Colonic mucosa (tissue), 4 donors: ENCODE measurements around the gene FAHD2A. TPM values are rescaled to one million over a fixed set of nuclear protein-coding genes. Genes with fewer than 3 reads are reported as not detected.
"Not testable (repeated sequence)": the region's sequence is repeated elsewhere in the genome, so short reads cannot be mapped to it uniquely, and the experiment has no call there.

ENCODE experiments used
- DNase-seq: peaks from one replicate; pipeline ENCODE4 v3.0.0-alpha.2; 2020
- H3K27ac ChIP-seq: fragments of 200-600 bp; one replicate; pipeline ENCODE4 v1.8.0; 2021
- H3K27me3 ChIP-seq: fragments of 200-600 bp; one replicate; pipeline ENCODE4 v1.8.0; 2021
- H3K36me3 ChIP-seq: fragments of 200-600 bp; one replicate; pipeline ENCODE4 v1.8.0; 2021
- H3K4me1 ChIP-seq: fragments of 200-600 bp; one replicate; pipeline ENCODE4 v1.8.0; 2021; ENCODE audit warnings: mild to moderate bottlenecking
- H3K4me3 ChIP-seq: fragments of 200-600 bp; one replicate; pipeline ENCODE4 v1.8.0; 2021
- H3K9ac ChIP-seq, 2 donors: one replicate each; pipeline ENCODE4 v1.7.0; 2013; ENCODE audit warnings: control low read depth in 2 of 2, low read depth in 2 of 2, low read length in 2 of 2
- H3K9me3 ChIP-seq: fragments of 200-600 bp; one replicate; pipeline ENCODE4 v1.8.0; 2021
- CTCF ChIP-seq: fragments of 200-600 bp; IDR thresholded peaks from one replicate; pipeline ENCODE4 v1.8.0; 2022; ENCODE audit warnings: antibody characterized with exemption, mild to moderate bottlenecking
- intact Hi-C: fragments of 100-400 bp; cut with DNase I; formaldehyde crosslinking; loops from one replicate; pipeline ENCODE4 v1.14.1; 2022
- total RNA-seq, 2 donors: library from RNA; stranded (reverse); fragmentation: NEBNext Ultra II Directional in 1 of 2; extraction: Animal tissue kit (Norgen Biotek cat#: 25700) in 1 of 2; gene quantifications; one replicate each; pipeline ENCODE4 v1.2.1, GENCODE V29; 2021
- donor health status: healthy.
- donor health status: DM: no; HTN: no; CAD: no.
- donor health status: DM: no; HTN: no; CAD: no.

FAHD2A gene
- total RNA-seq, 2 donors from 2014 or later, result 21.0 to 28.9 TPM

- TF ChIP-seq CTCF, result no peak
- Histone ChIP-seq H3K9me3 (no peaks in the 10 kb centered on the region), H3K9ac (no peak overlapping the region), H3K4me3 (no peak overlapping the region), H3K36me3 (no peaks in the 10 kb centered on the region), H3K27ac (no peak overlapping the region), H3K4me1 (no peaks in the 10 kb centered on the region), H3K27me3 (no peaks in the 10 kb centered on the region)
- intact Hi-C loops, result no loop called here
- DNase-seq, result no peak
Observed at GRCh38 chr2:95399061-95399460, 3.4 kb upstream of the FAHD2A start.

DNA sequence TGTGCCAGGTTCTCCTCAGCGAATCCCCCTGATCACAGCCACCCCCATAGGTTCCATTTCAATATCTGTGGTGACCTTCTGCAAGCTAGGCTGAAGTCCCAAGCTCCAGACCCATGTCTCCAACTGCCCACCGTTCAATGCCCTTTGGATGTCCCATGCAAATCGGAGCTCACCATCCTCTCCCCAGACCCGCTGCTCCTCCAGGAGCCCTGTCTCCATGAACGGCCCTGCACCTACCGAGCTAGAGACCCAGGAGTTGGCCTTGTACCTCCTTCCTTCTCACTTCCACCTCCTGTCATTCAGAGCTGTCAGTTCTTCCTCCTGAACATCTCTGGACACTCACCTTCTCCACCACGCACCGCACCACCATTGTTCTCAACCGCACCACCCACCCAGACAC, 1.0 kb upstream of the FAHD2A start:
- no peak for DNase-seq
- H3K27ac ChIP-seq, result no peak overlapping the region
- no peaks in the 10 kb centered on the region for H3K36me3 ChIP-seq
- peak overlapping the region; percentile 81 to 89 for H3K9ac ChIP-seq
- intact Hi-C loops, result no loop called here
- H3K27me3 ChIP-seq, result no peaks in the 10 kb centered on the region
- H3K4me1 ChIP-seq, result no peaks in the 10 kb centered on the region
- peak overlapping the region; percentile 84 for H3K4me3 ChIP-seq
- no peaks in the 10 kb centered on the region for H3K9me3 ChIP-seq
- TF ChIP-seq CTCF, result no peak

DNA sequence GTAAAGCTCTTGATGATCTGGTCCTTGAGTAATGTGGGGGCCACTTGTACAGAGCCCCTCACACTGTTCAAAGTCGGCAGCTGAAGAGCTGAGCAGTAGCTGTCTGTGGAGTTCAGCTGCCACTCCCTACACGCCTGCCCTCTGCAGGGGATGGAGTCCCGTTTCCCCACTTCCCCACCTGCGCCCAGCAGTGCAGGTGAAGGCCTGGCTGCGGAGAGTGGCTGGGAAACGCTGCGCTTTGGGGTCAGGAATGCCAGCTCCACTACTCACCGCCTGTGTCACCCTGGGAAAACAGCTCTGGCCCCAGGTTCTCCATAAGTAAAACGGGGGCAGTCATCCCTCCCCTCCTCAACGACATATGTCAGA, 521 bp upstream of the FAHD2A start:
- intact Hi-C loops, H3K27me3 ChIP-seq, H3K36me3 ChIP-seq, H3K9me3 ChIP-seq, H3K4me1 ChIP-seq: not testable (repeated sequence)
- Histone ChIP-seq H3K9ac (peak overlapping the region; percentile 81 to 89), H3K27ac (peak overlapping the region; percentile 68), H3K4me3 (peak overlapping the region; percentile 84)
- DNase-seq, result peak; percentile 49

GRCh38 chr2:95403204-95403721, 755 bp downstream of the FAHD2A start:
- Histone ChIP-seq H3K9ac (peak overlapping the region; percentile 81 to 89), H3K27ac (peak overlapping the region; percentile 68), H3K4me3 (peak overlapping the region; percentile 84)
- H3K27me3 ChIP-seq, H3K9me3 ChIP-seq, intact Hi-C loops, H3K4me1 ChIP-seq, H3K36me3 ChIP-seq: not testable (repeated sequence)
- DNase-seq, result peak; percentile 45

DNA sequence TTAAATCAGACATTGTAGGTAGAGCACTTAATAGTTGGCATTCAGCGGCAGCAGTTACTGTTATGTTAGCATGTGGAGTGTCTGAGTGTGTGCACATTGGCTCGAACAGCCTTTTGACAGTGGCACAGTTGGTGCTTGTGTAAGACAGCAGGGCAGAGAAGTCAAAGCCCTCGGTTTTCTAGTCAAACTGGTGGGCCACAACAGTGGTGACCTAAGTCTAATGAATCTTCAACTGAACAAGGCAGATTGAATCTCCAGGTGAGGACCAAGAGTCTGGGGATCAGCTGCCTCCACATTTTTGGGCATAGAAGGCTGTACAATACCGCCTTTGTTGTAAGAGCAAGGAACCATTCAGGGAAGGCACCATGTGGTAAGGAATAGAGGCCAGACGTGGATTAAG, 1.3 kb downstream of the FAHD2A start:
- H3K27me3 ChIP-seq, intact Hi-C loops, H3K27ac ChIP-seq, DNase-seq, H3K36me3 ChIP-seq, H3K9me3 ChIP-seq, H3K4me1 ChIP-seq, H3K4me3 ChIP-seq: not testable (repeated sequence)
- H3K9ac ChIP-seq, result peak overlapping the region in 1 of 2 donors; percentile 81

GRCh38 chr2:95404676-95405075, 2.2 kb downstream of the FAHD2A start:
- H3K9ac ChIP-seq, H3K9me3 ChIP-seq, DNase-seq, H3K4me1 ChIP-seq, intact Hi-C loops, H3K36me3 ChIP-seq, H3K4me3 ChIP-seq, H3K27ac ChIP-seq, H3K27me3 ChIP-seq: not testable (repeated sequence)

DNA sequence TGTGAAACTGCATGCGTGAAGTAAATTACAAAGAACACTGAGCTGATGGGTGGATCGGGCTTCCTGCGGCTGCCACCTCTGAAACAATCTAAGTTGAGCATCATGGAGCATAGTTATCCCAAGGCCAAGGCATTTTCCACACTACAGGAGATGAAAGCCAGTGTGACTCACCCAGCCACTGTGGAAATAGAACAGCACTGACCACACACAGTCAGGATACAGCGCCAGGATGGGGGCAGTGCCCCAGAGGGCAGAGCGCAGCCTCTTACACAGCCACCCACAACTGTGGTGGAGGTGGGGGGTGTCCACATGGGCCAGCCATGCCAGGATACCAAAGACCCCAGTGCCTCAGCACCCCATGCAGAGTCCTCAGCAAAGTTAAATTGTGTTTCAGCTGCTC, 8.7 kb downstream of the FAHD2A start:
- not testable (repeated sequence) for H3K36me3 ChIP-seq, H3K9ac ChIP-seq, H3K4me1 ChIP-seq, H3K27ac ChIP-seq, DNase-seq, H3K4me3 ChIP-seq, H3K27me3 ChIP-seq, H3K9me3 ChIP-seq
- intact Hi-C loops, result loop anchor here (5.0 kb wide), 1 partner anchor 311 kb away; no protein-coding TSS in a partner anchor

DNA sequence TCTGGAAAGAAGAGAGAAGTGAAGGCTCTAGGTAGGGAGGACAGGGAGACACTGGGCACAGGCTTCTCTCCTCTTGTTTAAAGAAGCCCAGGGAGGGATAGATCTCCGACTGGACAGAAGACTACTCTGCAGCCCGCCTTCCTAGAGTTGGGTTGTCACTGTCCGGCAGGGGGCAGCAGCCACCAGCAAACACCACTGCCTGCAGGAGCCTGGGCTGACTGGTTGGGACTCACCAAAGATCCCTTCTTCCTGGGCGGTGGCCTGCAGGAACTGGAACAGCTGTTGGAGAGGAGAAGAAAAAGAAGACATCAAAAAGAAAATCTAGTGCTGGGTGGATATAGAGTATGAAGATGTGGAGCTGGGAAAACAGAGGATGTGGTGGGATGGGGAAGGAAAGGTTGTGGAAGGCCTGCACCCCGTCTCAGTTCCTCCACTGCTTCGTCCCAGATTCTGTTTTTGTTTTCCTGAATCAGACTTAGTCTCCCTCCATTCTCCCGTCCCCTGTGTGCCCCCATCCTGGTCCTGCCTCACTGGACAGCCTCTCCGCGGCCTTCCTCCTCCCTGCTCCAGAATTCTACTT, 11.6 kb downstream of the FAHD2A start:
- peak; percentile 84 for DNase-seq
- H3K9ac ChIP-seq, H3K9me3 ChIP-seq, H3K4me1 ChIP-seq, H3K27me3 ChIP-seq, H3K36me3 ChIP-seq, H3K27ac ChIP-seq, H3K4me3 ChIP-seq: not testable (repeated sequence)
- TF ChIP-seq CTCF, result peak; percentile 65
- intact Hi-C loops, result loop anchor here (5.0 kb wide), 1 partner anchor 308 kb away; no protein-coding TSS in a partner anchor

GRCh38 chr2:95415138-95415537, 12.6 kb downstream of the FAHD2A start:
- DNase-seq, result not testable (repeated sequence)

GRCh38 chr2:95415561-95415960, 13.1 kb downstream of the FAHD2A start:
- DNase-seq, result not testable (repeated sequence)

More at GRCh38 chr2:95415138-95415537, 12.6 kb downstream of the FAHD2A start:
- H3K36me3 ChIP-seq, H3K4me3 ChIP-seq, H3K9me3 ChIP-seq, H3K27ac ChIP-seq, H3K4me1 ChIP-seq, intact Hi-C loops, H3K27me3 ChIP-seq, H3K9ac ChIP-seq: not testable (repeated sequence)

More at GRCh38 chr2:95415561-95415960, 13.1 kb downstream of the FAHD2A start:
- H3K4me1 ChIP-seq, H3K27ac ChIP-seq, intact Hi-C loops, H3K9me3 ChIP-seq, H3K4me3 ChIP-seq, H3K27me3 ChIP-seq, H3K36me3 ChIP-seq, H3K9ac ChIP-seq: not testable (repeated sequence)
